Measurements from ENCODE around the gene IER5.

Gene IER5

DNA sequence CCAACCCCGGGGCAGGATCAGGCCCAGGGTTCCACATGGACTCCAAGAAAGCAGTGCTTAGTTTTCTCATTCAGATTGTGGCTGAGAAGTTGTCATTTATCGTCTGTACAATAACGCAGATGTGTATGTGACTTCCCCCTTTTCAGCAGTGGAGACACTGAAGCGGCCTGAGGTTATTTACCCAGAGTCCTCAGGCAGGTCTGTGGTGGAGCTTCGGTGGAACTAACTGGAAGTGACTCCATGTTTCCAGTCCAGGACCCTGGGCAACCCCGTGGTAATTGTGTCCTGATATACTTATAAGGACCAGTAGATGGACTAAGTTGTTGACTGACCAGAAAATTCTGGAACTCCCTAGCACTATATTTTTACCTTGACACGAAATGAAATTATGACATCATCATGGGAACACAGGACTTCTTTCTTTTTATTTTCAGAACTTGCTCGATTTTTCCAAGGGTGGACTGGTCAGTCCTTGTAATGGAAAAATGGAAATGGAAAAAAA, 1.0 kb upstream of the IER5 start:
- Mint-ChIP-seq H3K27ac (peak overlapping the region in 1 of 2 donors; percentile 82), H3K4me1 (peaks cover 54% of the 10 kb centered on the region), H3K27me3 (no peaks in the 10 kb centered on the region), H3K9me3 (no peaks in the 10 kb centered on the region), H3K4me3 (peak overlapping the region; percentile 98)
- no peak for ATAC-seq
- DNase-seq, result peak in 1 of 2 donors; percentile 50

DNA sequence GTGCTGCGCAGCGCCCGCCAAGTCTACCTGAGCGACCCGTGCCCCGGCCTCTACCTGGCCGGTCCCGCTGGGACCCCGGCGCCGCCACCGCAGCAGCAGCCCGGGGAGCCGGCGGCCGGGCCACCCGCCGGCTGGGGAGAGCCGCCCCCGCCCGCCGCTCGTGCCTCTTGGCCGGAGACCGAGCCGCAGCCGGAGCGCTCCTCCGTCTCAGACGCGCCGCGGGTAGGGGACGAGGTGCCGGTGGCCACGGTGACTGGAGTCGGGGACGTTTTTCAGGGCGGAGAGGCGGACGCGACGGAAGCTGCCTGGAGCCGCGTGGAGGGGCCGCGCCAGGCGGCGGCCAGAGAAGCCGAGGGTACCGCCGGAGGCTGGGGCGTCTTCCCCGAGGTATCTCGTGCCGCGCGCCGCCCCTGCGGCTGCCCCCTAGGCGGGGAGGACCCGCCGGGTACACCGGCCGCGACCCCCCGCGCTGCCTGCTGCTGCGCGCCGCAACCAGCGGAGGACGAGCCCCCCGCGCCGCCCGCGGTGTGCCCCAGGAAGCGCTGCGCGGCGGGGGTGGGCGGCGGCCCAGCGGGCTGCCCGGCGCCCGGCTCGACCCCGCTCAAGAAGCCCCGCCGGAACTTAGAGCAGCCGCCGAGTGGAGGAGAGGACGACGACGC, 646 bp downstream of the IER5 start:
- DNase-seq (peak; percentile 60 to 66), ATAC-seq (peak; percentile 29)
- Mint-ChIP-seq H3K4me3 (peak overlapping the region; percentile 98 to 100), H3K27ac (peak overlapping the region; percentile 99 to 100), H3K27me3 (no peaks in the 10 kb centered on the region), H3K9me3 (no peaks in the 10 kb centered on the region), H3K4me1 (peaks cover 65% of the 10 kb centered on the region)

DNA sequence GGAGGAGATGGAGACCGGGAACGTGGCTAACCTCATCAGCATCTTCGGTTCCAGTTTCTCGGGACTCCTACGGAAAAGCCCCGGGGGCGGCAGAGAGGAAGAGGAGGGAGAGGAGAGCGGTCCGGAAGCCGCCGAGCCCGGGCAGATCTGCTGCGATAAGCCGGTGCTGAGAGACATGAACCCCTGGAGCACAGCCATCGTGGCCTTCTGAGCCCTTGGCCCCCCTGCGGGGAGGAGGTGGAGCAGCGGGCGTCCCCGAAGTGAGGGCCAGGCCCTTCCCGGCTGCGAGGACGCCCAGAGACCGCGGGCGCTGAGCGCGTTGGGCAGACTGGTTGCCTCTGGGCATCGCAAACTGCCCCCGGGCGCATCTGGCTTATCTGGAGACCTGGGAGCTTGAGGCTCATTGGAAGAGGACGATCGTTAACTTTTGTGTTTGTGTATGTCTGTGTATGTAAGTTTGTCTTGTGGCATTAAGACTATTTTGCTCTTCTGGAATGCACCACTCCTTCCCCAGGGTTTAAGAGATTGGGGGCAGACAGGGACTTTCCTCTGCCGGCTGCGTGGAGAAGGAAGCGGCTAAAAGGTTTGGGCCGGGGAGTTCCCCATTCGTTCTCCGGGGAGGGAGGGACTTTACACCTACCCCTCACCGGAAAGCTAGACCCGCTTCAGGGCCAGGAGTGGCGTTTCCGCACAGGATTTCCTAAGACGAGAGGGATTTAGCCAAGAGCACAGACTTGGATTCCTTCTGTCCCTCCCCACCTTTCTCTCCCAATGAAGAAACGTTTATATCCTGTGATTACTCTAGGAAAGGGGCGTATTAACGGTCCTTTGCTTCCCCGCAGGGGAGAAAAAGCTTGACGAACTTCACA, 1.4 kb downstream of the IER5 start:
- H3K4me3 Mint-ChIP-seq, result peak overlapping the region; percentile 89 to 100
- peaks cover 67% of the 10 kb centered on the region for H3K4me1 Mint-ChIP-seq
- peak; percentile 73 for ATAC-seq
- no peaks in the 10 kb centered on the region for H3K27me3 Mint-ChIP-seq
- peak overlapping the region; percentile 99 to 100 for H3K27ac Mint-ChIP-seq
- no peaks in the 10 kb centered on the region for H3K9me3 Mint-ChIP-seq
- DNase-seq, result peak; percentile 83 to 87

DNA sequence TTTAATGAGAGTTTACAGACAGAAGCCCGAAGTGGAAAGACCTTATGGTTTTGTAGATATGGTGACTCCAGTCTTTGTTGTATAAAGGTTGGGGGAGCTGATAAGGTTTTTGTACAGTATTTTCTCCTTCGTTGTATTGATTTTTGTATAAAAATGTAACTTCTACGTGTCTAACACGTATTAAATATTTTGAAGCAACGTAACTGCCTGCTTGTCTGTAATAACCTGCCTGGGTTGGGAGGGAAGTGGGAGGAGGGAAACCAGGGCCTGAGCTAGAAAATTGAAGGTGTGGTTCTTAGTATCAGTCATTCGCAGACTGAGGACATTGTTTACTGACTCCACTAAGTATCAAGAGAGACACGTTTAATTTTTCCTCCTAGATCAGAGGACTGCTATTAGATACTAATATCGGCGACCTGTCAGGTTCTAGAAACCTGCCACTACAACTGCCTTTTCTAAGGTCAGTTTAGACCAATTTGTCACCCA, 2.2 kb downstream of the IER5 start:
- peak overlapping the region; percentile 99 to 100 for H3K27ac Mint-ChIP-seq
- H3K4me3 Mint-ChIP-seq, result peak overlapping the region; percentile 89 to 100
- H3K4me1 Mint-ChIP-seq, result peaks cover 69% of the 10 kb centered on the region
- H3K9me3 Mint-ChIP-seq, result no peaks in the 10 kb centered on the region
- H3K27me3 Mint-ChIP-seq, result no peaks in the 10 kb centered on the region
- ATAC-seq, result peak; percentile 31
- peak; percentile 50 to 69 for DNase-seq

DNA sequence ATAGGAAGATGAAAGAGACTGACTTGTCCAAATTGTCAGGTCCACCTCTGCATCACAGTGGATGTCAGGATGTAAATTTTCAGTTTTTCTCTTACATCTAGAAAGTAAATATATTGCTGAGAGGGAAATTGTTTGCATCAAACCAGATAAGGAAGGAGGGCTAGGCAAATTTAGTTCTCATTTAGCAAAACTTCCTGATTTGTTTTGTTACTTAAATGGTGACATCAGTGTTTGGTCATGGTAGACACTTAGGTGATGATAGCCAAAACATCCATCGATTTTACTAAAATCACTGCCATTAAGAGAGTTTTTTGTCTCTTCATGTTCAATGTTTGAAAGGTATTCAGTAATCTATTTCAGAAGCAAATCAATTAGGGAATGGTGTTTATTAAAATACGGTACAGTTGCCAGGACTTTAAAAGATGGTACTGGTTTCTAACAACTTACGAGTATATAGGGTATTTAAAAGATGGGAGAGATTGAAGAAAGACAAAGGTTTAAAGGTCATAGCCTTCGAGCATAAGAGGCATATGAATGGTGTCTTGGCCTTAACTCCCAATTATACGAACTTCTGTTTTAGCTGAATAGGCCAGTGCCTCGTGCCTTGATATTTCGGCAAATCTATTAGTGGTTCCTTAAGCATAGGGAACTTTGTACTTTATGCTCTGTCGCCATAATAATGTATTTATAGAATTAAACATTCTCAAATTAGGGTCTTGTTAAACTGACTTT, 3.0 kb downstream of the IER5 start:
- Mint-ChIP-seq H3K27ac (peak overlapping the region; percentile 99 to 100), H3K4me1 (peaks cover 73% of the 10 kb centered on the region), H3K9me3 (no peaks in the 10 kb centered on the region), H3K4me3 (peak overlapping the region; percentile 89 to 100), H3K27me3 (no peaks in the 10 kb centered on the region)
- DNase-seq (no peak), ATAC-seq (no peak)

DNA sequence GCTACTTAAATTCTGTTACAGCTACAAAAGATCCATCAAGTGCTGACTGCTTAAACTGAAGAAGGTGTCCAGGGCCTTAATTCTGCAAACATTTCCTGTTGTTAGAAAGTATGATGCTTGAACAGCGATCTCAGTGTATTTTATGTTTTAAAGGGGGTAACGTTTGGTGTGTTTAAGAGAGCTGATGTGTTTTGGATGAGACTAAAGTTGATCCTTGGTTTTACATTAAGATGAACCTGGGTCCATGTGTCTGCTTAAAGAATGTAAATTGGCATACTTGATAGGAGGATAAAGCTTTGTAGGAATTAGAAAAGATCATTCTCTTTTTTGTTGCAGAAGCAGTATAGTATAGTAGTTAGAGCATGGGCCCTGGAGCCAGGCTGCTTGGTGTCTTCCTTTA, 3.6 kb downstream of the IER5 start:
- Mint-ChIP-seq H3K27me3 (no peaks in the 10 kb centered on the region), H3K4me1 (peaks cover 75% of the 10 kb centered on the region), H3K4me3 (peak overlapping the region; percentile 89 to 100), H3K27ac (no peak overlapping the region), H3K9me3 (no peaks in the 10 kb centered on the region)
- ATAC-seq, result no peak
- DNase-seq, result no peak

DNA sequence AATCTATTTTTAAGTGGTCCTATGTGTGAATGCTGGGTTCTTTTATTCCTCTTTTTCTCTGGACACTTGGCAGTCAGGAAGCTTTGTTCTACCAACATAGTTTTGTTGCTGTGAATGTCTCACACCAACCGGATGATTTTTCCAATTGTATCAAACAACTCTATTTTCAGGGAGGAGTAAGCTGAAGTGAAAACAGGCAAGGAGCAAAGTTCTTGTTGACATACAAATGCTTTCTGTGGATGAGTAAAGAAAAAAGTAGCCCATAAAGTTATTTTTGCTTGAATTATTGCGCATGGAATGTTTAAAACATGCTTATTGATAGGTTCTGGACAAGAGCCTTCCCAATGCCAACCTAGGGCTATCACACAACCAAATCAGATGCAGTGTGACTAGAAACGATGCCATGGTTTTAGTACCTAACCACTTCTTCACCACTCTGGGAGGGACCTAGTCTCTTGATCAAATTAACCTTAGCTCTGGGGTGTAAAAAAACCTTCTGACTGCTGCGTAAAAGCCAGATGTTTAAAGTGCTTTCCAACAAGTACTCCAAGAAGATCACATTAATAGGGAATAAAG, 4.5 kb downstream of the IER5 start:
- H3K4me1 Mint-ChIP-seq, result peaks cover 75% of the 10 kb centered on the region
- H3K27ac Mint-ChIP-seq, result peak overlapping the region in 1 of 2 donors; percentile 76
- no peak for ATAC-seq
- H3K9me3 Mint-ChIP-seq, result no peaks in the 10 kb centered on the region
- H3K4me3 Mint-ChIP-seq, result peak overlapping the region; percentile 71 to 88
- H3K27me3 Mint-ChIP-seq, result no peaks in the 10 kb centered on the region
- no peak for DNase-seq

DNA sequence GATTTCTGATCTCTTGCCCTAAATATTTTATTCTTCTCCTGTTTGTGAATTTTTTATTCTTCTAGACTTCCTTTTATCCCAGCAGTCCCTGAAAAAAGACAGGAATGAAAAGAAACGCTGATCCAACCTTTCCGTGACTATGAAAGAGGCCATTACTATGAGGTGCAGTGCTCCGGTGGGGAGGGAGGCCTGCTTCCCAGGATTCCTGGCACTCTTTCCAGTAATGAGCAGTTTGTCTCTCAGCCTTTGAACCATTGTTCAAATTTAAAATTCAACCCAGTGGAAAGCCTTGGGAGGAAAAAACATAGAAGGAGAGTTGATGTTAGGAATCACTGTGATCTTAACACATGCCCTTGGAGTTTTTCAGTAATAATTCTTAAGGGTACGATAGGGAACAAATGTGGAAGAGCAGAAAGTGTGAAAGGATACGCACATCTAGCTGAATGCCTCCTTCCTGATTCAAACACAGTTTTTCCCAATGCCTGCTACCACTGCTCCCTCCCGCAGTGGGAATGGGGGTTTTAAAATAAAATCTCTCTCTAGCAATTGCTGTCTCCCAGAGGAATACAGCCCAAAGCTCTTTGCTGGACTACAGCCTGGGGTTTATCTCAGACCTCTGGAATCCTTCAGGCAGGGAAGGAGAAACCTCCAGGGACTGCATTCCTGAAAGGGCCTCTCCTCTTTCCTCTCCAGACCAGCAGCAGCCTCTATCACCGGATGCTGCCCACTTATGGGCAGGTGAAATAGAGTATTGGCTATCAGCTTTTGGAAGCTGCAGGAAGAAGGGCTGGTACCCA, 6.1 kb downstream of the IER5 start:
- Mint-ChIP-seq H3K4me1 (peaks cover 84% of the 10 kb centered on the region), H3K27me3 (no peaks in the 10 kb centered on the region), H3K4me3 (peak overlapping the region in 1 of 2 donors; percentile 45), H3K27ac (no peak overlapping the region), H3K9me3 (no peaks in the 10 kb centered on the region)
- no peak for ATAC-seq
- no peak for DNase-seq

DNA sequence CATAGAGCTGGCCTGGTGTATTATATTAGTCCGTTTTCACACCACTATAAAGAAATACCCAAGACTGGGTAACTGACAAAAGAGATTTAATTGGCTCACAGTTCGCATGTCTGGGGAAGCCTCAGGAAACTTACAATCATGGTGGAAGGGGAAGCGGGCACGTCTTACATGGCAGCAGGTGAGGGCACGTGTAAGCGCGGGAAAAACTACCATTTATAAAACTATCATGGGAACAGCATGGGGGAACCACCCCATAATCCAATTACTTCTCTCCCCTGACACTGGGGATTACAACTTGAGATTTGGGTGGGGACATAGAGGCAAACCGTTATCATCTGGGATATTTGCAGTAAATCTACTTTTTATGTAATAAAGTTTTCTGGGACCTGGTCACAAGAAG, 6.8 kb downstream of the IER5 start:
- Mint-ChIP-seq H3K4me3 (no peak overlapping the region), H3K4me1 (peaks cover 91% of the 10 kb centered on the region), H3K27me3 (no peaks in the 10 kb centered on the region), H3K9me3 (no peaks in the 10 kb centered on the region), H3K27ac (no peak overlapping the region)
- ATAC-seq (no peak), DNase-seq (no peak)

DNA sequence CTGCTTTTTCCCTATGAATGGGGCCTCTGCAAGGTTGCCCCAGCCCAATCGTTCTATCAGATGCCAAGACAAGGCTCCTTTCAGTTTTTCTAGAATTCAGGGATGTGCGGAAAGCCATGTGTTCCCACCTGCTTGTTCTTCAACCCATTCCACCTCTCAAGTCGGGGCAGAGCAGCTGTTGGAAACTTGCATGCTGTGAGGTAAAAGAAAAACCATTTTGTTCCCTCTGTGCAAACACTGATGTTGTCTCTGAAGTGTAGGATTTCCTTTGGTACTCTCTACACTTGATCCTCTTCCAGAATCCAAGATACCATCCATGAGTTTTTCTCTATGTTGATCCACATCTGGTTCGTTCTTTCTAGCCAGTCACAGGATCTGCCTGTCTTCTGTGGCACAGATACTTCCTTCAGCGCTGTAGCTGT, 7.3 kb downstream of the IER5 start:
- peaks cover 96% of the 10 kb centered on the region for H3K4me1 Mint-ChIP-seq
- no peaks in the 10 kb centered on the region for H3K27me3 Mint-ChIP-seq
- no peak for DNase-seq
- no peak overlapping the region for H3K4me3 Mint-ChIP-seq
- no peak for ATAC-seq
- no peak overlapping the region for H3K27ac Mint-ChIP-seq
- H3K9me3 Mint-ChIP-seq, result no peaks in the 10 kb centered on the region

DNA sequence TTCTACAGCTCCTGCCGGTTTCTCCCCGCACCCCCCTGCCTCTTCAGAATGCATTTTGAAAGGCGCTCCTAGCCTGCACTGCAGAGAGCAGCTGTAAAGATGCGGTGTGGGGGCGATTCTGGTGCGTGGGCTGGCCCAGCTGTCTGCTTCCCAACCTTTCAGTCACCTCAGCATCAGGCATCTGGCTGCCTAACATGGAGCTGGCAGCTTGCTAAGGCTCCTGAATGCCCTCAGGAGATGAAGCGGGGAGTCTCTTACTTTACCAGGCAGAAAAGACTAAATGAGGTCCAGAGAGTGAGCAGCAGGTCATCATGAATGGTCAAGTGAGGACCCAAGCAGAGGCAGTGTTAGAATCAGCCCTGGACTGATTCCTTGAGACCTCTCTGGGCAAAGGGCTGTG, 8.7 kb downstream of the IER5 start:
- Mint-ChIP-seq H3K27ac (no peak overlapping the region), H3K4me3 (no peak overlapping the region), H3K9me3 (no peaks in the 10 kb centered on the region)

DNA sequence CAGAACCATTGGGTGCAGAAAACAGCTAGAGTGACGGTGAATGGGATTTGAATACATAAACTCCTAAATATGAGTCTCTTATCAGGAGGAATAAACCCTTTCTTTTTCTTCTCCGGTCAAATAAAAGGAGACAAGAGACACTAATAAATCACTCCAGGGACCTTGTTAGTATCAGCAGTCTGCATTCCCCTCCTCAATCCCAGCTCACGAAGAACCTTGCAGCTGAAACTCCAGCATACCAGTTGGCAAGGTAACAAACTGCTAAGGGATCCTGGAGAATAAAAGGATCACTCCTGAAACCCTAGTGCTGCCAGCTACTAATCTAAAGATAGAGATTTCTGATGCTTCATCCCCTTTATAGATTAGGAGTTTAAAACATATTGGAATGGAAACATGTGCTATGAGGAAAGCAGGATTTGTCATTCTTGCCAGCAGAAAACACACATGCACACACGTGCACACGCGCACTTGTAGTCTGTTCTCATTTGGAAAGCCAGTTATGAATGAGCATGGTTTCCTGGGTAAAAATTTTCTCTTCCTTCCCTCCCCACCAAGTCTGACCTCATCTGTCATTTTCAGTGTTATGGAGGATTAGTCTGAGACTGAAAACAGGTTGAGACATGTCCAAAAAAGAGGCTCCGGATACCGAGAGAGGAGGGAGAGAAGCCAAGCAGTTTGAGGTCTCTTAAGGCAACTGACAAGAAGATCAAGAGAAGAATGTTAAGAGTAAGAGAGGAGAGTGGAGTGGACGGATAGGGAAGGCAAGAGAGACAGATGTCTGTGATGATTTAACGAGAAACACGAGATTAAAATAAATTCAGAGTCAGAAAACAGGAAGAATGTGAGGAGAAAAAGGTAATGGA, 10.9 kb downstream of the IER5 start:
- Mint-ChIP-seq H3K27ac (peak overlapping the region; percentile 98 to 99), H3K4me1 (peaks cover 97% of the 10 kb centered on the region), H3K4me3 (peak overlapping the region; percentile 69 to 91), H3K9me3 (no peaks in the 10 kb centered on the region), H3K27me3 (no peaks in the 10 kb centered on the region)
- ATAC-seq (peak; percentile 87), DNase-seq (peak; percentile 40 to 62)

More for the DNA sequence above, 8.7 kb downstream of the IER5 start:
- no peak for DNase-seq
- no peak for ATAC-seq
- peaks cover 97% of the 10 kb centered on the region for H3K4me1 Mint-ChIP-seq
- H3K27me3 Mint-ChIP-seq, result no peaks in the 10 kb centered on the region

DNA sequence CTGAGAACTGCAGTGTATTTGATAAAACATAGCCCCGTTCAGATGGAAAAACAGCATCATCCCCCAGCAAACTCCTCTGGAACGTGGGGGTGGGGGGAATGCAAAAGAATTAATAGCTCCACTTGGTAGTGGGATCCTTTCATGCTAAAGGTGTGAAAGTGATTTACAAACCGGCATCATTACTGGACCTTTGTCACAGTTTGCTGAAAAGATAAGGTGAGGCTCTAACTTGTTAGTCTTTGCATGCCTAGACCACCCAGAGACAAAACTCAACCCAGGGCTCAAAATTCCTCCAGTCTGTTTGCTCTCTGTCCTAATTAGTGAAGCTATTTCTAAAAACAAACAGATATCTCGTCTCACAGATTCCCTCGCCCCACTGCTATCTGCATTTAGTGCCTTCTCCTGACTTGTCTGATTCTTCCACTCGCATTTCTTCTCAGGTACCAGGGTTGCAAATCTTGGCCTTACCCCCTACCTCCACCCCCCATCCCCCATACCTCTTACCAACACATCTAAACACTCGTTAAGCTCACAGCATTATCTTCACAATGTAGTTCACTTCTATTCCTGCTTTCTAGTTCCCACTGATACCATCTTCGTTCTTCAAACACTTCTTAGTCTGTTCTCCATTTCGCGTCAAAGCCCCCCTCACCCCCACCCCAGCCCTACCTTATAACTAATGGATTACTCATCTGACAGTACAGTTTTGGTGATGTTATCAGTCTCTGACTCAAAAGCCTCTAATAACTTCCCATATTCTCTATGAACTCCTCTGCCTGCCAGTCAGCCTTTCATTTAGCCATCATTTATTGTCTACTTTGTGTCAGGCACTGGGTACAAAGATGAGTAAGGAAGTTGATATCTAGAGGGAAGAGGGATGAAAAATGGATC, 11.8 kb downstream of the IER5 start:
- no peaks in the 10 kb centered on the region for H3K27me3 Mint-ChIP-seq
- ATAC-seq, result peak; percentile 36
- H3K27ac Mint-ChIP-seq, result peak overlapping the region; percentile 98 to 99
- peak overlapping the region; percentile 69 to 91 for H3K4me3 Mint-ChIP-seq
- H3K4me1 Mint-ChIP-seq, result peaks cover 92% of the 10 kb centered on the region
- H3K9me3 Mint-ChIP-seq, result no peaks in the 10 kb centered on the region
- DNase-seq, result peak in 1 of 2 donors; percentile 45
